SK-N-MC (cell line): Measurements from ENCODE around the gene NTMT2.

Experiments used
- EZH2 ChIP-seq: fragments of 200-600 bp; sonication (generic); IDR thresholded peaks from one replicate; pipeline ENCODE4 v1.6.1; 2017; ENCODE audit warnings: antibody characterized with exemption
- FOXP2 ChIP-seq: optimal IDR thresholded peaks from 2 replicates; pipeline ENCODE3; 2011; ENCODE audit warnings: mild to moderate bottlenecking, moderate library complexity; ENCODE audit not compliant: insufficient read depth; ENCODE audit errors: extremely low read length, control extremely low read depth
- POLR2AphosphoS5 ChIP-seq: IDR thresholded peaks from 2 replicates; pipeline ENCODE4 v1.6.1; 2012; ENCODE audit warnings: mild to moderate bottlenecking, low read depth, low read length, borderline replicate concordance

DNA sequence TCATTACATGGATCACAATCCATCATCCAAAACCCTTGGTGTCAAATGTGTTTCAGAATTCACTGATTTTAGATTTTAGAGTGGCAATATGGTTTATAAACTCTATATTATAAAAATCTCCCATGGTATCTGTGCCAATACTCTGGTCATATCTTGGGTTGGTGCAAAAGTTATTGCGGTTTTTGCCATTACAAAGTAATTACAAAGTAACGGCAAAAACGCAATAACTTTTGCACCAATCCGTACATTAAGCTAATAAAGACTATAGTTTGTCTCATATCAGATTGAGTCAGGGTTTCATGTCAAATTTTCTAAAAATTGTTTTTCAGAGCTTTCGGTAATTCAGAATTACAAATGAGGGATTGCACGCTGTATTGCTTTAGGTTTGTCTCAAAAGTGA, 23.4 kb upstream of the NTMT2 start:
- TF ChIP-seq POLR2AphosphoS5: no peak
- TF ChIP-seq EZH2: no peak
- no peak for TF ChIP-seq FOXP2
